ENCODE measurements around the gene CCDC78. TPM values are rescaled to one million over a fixed set of nuclear protein-coding genes. Genes with fewer than 3 reads are reported as not detected.
A peak's percentile ranks its signal among the peaks of the same experiment; 100 is the strongest.
"Not testable (repeated sequence)": the region's sequence is repeated elsewhere in the genome, so short reads cannot be mapped to it uniquely, and the experiment has no call there.

CCDC78 gene
- total RNA-seq, 1 experiment from 2014 or later, result 0.59 TPM

DNA sequence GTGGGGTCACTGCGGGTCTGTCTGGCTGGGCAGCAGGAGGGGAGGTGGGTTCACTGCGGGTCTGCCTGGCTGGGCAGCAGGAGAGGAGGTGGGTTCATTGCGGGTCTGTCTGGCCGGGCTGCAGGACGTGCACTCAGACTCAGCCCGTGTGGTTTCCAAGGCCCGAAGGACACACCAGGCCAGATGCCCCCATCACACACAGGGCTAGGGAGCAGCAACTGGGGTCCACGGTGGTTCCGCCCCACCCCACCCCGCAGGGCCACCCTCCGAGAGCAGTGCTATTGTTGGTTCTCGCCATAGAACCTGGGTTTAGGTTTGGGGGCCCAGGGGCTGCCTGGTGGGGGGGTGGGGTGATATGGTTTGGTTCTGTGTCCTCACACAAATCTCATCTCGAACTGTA, 20.4 kb upstream of the CCDC78 start:
- Histone ChIP-seq H3K36me3 (no peaks in the 10 kb centered on the region), H3K4me3 (no peak overlapping the region), H3K27me3 (no peaks in the 10 kb centered on the region), H3K9me3 (no peaks in the 10 kb centered on the region)
- DNase-seq, result no peak

DNA sequence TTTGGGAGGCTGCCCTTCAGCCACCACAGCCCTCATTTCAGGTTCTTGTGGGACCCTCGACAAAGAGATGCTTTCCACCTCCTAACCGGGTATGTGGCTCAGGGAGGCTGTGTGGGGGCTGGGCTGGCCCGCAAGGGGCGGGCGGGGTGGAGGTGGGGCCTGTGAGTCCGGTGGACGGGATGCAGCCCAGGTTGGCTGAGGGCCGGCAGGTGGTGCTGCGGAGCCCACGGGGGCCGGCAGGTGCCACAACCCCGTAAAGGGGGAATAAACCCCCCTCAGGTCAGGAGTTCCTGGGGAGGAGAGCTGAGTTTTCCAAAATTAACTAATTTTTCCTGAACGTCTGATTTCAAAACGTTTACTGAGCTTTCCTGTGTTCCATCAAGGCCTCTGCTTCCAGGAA, 19.5 kb upstream of the CCDC78 start:
- H3K27me3 ChIP-seq, result no peaks in the 10 kb centered on the region
- DNase-seq, result no peak
- H3K4me3 ChIP-seq, result no peak overlapping the region
- no peaks in the 10 kb centered on the region; the same call in 1 of the 2 replicates for H3K36me3 ChIP-seq
- no peaks in the 10 kb centered on the region for H3K9me3 ChIP-seq

DNA sequence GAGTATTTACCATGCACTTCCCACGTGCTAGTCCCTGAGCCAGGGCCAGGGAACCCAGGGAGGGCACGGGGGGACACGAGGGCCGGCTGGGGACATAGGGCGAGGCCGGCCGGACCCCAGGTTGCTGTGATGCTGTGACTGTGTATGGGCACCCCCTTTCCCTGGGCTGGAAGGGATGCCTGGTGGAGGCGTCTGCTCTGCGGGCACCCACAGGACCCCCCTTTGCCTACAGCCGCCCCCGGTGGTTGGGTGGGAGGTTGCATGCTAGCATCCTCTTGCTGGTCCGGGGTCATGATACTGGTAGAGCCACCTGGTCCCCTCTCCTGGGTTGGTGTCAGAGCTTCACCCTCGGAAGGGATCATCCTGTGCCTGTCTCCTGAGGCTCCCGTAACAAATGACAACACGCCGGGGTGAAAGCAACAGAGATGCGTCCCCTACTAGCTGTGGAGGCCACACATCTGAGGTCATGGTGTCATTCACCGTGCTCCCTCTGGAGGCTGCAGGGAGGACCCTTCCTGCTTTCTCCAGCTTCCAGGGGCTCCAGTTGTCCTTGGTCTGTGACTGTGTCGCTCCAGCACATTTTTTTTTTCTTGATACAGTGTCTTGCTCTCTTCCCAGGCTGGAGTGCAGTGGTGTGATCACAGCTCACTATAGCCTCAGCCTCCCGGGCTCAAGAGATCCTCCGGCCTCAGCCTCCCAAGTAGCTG, 17.7 kb upstream of the CCDC78 start:
- Histone ChIP-seq H3K36me3 (peaks cover 8% of the 10 kb centered on the region), H3K4me3 (no peak overlapping the region), H3K27me3 (no peaks in the 10 kb centered on the region), H3K9me3 (no peaks in the 10 kb centered on the region)
- no peak for DNase-seq

DNA sequence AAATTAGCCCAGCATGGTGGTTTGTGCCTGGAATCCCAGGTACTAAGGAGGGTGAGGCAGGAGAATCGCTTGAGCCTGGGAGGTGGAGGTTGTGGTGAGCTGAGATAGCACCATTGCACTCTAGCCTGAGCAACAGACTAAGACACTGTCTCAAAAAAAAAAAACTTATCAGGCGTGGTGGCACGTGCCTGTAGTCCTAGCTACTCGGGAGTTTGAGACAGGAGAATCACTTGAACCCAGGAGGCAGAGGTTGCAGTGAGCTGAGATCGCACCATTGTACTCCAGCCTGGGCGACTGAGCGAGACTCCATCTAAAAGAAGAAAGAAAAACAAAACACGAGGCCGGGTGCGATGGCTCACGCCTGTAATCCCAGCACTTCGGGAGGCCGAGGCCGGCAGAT, 16.7 kb upstream of the CCDC78 start:
- not testable (repeated sequence) for DNase-seq, H3K4me3 ChIP-seq
- H3K36me3 ChIP-seq, result peaks cover 15% of the 10 kb centered on the region

DNA sequence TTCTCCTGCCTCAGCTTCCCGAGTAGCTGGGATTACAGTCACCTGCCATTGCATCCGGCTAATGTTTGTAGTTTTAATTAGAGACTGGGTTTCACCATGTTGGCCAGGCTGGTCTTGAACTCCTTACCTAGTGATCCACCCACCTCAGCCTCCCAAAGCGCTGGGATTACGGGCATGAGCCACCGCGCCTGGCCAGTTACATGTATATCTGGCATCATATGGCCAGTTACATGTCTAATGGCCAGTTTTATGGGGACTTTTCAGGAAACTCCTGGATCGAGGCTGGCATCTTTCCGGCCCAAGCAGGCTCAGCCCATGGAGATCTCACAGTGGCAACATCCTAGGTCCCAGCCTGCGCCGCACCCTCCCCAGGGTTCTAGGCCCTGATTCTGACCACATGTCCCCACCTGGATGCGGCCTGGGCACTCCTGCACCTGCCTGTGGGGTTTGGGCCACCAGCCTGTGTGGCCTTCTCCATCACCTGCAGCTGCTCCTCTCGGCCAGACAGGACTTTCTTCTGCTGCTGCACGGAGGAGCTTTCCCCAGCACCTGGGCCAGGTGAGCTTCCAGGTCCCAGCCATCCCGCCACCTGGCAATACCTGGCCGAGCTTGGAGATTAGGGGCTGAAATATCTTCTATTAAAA, 15.9 kb upstream of the CCDC78 start:
- Histone ChIP-seq H3K27me3 (no peaks in the 10 kb centered on the region), H3K4me3 (no peak overlapping the region), H3K36me3 (peaks cover 20% of the 10 kb centered on the region), H3K9me3 (no peaks in the 10 kb centered on the region)
- DNase-seq, result no peak

More for the DNA sequence above, 16.7 kb upstream of the CCDC78 start:
- H3K27me3 ChIP-seq, H3K9me3 ChIP-seq: not testable (repeated sequence)

DNA sequence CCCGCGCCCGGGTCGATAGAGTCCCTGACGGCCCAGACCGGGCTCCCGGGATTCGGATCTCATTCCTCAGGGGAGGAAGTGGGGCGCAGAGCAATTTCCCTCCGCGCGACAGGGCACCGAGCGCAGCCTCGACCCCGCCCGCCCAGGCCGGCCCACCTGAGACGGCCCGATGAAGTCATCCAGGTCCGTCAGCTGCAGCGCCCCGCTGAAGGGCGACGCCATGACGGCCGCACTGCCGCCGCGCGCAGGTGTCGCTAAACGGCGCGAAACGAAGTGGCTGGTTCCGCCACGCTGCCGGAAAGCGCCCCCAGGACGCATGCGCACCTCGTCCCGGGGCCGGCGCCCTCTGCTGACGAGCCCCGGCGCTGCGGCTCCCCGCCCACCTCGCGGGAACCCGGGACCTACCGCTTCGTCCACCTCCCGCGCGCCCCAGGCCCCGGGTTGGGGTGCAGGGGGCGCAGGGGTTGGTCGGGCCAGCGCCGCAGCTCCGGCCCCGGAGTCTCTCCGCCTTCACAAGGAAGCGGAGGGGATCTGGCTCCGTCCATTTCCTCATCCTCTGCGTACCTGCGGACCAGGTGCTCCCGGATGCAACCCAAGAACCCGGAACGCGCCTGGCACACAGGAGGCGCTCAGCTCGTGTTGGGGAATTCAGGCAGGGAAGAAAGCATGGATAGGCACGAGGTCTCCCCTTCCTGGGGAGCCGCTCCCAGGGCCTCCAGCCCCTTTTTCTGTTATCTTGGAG, 14.7 kb upstream of the CCDC78 start, which contains the start of gene CIAO3:
Gene CIAO3, minus strand, starts transcription at position 234 of the 742 bp plus-strand sequence. Its CDS starts 12 bp downstream, at position 222.
- DNase-seq, result peak; percentile 94
- Histone ChIP-seq H3K27me3 (no peaks in the 10 kb centered on the region), H3K36me3 (peaks cover 30% of the 10 kb centered on the region), H3K9me3 (no peaks in the 10 kb centered on the region), H3K4me3 (peak within 1 kb of the TSS; percentile 99)

DNA sequence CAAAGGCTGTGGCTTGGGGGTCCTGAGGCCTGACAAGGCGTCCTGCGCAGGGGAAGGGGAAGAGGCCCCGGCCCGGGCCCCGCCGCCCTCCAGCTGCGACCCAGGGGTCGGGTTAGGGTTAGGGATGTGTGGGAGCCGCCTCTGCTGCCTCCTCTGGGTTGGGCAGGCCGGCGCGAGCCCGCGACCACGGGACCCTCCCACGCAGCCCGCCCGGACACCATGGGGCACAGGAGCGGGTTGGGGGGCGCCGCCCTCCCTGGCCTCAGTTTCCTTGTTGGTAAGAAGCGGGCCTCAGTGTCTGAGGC, 14.2 kb upstream of the CCDC78 start:
- no peak for DNase-seq
- no peaks in the 10 kb centered on the region for H3K27me3 ChIP-seq
- H3K4me3 ChIP-seq, result peak overlapping the region; percentile 99
- H3K36me3 ChIP-seq, result peaks cover 35% of the 10 kb centered on the region
- no peaks in the 10 kb centered on the region for H3K9me3 ChIP-seq

DNA sequence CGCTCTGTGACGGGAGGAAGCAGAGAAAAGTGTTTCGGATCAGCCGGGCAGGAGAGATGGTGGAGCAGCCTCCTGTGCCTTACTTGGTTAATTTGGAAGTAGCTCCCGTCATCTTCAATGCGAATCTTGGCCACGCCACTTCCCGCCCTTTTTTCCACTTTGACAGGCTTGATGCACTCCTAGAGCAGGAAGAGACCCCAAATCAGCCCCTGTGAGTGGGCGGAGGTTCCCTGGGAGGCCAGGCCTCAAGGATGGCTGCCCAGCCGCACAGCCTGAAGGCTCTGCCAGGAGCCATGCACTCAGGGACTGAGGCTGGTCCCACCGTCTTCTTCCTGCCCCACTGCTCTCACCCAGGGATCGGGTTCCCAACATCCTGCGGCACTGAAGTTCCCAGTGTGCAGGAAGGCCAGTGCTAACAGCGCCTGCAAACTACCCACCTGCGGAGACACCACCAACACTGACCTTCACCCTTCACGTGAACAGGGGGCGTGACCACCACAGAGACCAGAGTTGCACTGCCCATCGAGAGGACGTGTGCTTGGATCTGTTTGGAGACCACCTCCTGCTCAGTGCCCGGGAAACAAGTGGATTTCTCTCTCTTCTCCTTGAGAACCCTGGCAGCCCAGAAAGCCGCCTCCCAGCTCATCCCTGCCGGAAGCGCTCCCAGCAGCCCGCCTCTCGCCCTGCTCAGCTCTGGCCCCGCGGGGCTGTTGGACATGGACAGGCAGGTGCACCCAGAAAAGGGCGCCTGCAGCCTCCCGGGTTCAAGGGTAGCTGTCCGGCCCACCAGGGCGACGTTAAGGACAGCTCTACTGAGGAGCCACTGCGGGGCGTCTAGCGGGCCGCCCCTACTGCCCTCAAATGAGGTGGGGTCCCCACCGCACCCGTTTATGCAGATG, 13.6 kb upstream of the CCDC78 start:
- Histone ChIP-seq H3K9me3 (no peaks in the 10 kb centered on the region), H3K36me3 (peaks cover 35% of the 10 kb centered on the region), H3K27me3 (no peaks in the 10 kb centered on the region), H3K4me3 (peak overlapping the region; percentile 99)
- no peak for DNase-seq

DNA sequence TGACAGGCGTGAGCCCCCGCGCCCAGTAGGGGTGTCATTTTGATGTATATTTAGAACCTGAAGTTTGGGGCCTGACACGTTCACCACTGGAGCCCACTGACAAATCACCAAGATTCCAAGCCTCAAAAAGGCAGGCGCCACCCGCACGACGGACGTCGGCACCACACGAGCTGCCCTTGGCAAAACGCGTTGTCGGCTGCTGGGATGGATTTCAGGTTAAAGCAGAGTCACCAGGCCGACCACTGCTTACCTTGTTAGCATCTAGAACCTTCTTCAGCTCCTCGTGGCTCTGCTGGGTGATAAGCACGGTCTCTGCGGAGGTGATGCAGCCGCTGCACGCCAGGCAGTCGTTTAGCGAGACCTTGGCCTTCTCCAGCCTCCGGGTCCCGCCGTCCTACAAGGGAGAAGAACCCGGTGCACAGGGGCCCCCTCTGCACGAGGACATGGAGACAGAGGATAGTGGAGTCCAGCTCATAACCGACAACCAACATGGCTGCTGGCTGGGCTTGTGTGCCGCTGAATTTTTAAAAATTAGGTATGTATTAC, 10.8 kb upstream of the CCDC78 start:
- Histone ChIP-seq H3K4me3 (no peak overlapping the region), H3K36me3 (peaks cover 52% of the 10 kb centered on the region), H3K27me3 (no peaks in the 10 kb centered on the region), H3K9me3 (no peaks in the 10 kb centered on the region)
- DNase-seq, result no peak

DNA sequence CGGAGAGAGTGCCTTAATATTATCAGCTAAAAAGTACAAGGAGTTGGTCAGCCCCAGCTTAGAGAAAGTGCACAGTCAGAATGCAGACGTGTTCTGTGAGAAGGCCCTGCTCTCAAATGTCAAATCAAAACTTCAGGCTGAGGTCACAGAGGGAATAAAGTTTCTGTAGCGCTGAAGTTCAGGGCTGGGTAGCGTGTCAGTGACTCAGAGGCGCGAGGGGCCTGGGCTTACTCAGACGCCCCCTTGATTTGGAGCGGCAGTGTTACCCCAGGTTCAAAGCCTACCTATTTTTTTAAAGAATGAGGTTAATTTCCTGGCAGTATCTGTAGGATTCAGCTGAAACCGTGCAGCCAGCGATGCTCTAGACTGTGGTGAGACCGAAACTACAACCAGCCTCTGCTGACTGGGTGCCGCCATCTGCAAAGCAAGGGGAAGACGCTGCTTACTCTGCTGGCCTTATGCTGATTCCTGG, 9.8 kb upstream of the CCDC78 start:
- Histone ChIP-seq H3K4me3 (no peak overlapping the region), H3K36me3 (peaks cover 55% of the 10 kb centered on the region), H3K9me3 (no peaks in the 10 kb centered on the region), H3K27me3 (no peaks in the 10 kb centered on the region)
- DNase-seq, result no peak

DNA sequence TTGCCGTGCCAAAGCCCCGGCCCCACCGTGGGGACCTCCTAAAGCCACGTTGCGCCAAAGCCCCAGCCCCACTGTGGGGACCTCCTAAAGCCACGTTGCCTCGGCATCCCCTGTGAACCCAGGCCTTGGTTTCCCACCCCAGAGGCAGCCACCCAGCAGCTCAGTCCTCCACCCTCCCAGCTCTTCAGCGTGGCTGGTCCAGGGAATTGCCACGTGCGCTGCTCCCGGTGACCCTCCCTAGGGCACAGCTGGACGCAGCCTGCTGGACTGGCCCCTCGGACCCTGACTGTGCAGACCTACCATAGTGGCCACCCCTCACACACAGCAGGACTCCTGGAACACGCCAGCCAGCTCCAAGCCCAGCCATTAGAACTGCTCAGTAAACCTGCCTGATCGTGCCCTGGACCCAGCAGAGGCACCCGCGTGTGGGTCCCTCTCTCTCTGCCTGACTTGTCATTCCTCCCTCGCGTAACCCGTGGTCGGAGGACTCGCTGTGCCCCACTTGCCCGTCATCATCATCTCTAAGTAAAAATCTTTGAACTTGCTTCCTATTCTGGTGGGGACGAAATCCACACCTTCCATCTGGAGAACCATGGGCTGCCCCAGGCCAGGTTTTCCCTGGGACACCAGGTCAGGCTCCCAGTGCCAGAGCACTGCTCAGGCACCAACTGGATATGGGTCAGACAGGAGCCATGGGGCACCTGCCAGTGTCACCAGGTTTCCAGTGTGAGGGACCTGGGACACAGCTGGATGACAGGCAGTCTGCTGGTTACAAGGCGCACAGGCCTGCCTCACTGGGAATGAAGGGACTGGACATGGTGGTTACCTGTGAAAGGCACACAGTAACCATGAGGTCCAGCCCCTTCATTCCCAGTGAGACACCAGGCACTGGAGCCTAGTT, 9.0 kb upstream of the CCDC78 start:
- Histone ChIP-seq H3K36me3 (peaks cover 51% of the 10 kb centered on the region), H3K27me3 (no peaks in the 10 kb centered on the region), H3K4me3 (no peak overlapping the region), H3K9me3 (no peaks in the 10 kb centered on the region)
- DNase-seq, result no peak

DNA sequence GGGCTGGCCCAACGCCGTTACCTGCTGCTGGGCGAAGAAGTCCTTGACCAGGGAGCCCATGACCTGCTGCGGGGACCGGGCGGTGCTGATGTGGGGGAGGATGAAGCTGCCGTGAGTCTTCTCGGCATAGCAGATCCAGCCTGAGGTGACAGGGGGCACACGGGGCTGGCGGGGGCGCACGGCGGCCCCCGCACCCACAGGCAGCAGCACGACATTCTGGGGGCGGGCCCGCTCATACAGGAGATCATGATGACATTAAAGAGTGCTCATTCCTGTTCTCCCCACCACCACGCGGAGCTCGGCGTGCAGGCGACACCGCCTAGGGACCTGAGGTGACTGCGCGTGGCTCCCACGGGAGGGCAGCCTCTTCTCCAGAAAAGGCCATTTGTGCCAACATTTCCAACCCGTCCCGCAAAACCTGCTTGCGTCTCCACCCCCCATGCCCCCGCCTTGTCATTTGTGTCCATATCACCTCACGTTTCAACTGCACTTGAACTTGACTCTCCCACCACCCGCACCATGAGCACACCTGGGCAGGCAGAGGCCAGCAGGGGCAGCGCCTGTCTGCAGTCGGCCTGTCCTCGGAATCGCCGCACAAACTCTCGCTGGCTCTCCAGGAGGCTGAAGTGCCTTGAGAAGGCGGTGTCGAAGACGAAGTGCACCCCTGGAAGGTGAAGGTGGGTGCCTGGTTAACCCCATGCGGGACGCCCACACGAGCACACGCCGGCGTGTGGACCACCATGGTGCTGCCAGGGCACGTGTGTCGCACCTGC, 8.2 kb upstream of the CCDC78 start:
- DNase-seq, result no peak
- Histone ChIP-seq H3K9me3 (no peaks in the 10 kb centered on the region), H3K4me3 (no peak overlapping the region), H3K36me3 (peaks cover 51% of the 10 kb centered on the region), H3K27me3 (no peaks in the 10 kb centered on the region)

DNA sequence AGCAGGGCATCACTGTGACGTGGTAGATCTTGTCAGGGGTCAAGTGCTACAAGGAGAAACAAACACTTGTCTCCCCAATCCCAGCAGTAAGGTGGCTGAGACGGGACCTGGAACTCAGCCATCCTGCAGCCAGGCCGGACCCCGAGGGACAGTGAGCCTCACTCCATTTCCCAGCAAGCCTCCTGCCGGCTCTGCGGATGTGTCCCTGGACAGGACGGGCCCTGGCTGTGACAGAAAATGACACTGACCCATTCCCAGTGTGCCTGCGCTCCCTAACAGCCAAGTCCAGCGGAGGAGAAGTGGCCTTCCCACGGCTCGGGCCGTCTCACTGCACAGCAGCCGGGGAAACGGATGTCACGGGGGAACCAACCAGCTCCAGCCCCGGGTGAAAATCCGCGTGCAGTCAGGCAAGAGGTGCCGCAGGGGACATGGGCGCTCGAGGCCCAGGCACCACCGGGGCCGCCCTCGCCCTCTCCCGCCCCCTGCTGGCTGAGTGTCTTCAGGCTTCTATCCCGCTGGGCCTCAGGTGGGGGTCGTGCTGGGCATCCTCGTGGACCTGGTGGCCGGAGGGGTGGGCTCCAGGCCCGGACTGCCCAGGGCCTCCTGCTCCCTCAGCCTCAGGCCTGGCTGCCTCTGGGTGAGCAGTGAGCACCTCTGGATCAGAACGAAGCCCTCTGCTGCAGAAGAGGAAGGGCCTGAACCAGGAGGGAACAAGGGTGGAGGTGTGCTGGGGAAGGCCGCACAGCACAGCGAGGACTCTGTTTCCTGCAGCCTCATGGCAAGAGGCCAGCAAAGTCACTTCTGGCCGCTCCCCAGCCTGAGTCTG, 7.4 kb upstream of the CCDC78 start:
- no peak for DNase-seq
- Histone ChIP-seq H3K9me3 (no peaks in the 10 kb centered on the region), H3K4me3 (no peak overlapping the region), H3K36me3 (peaks cover 44% of the 10 kb centered on the region), H3K27me3 (no peaks in the 10 kb centered on the region)

DNA sequence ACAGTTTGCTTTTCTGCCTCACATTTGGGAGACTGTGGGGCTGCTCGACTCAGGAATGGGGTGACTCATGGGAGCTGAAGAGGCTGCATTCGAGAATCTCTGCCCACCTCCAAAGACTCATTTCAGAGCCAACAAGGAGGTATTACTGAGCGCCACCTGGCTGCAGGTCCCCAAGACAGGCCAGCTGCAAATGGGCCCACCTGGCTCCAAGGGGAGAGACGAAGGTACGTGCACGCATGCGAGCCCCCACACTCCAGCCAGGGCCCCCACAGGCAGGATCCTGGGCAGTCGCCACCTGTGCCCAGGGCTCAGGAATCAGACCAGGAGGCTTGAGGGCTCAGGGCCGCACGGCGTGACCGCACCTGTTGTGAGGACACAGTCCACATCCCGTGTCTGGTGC, 6.7 kb upstream of the CCDC78 start:
- Histone ChIP-seq H3K9me3 (no peaks in the 10 kb centered on the region), H3K4me3 (no peak overlapping the region), H3K27me3 (no peaks in the 10 kb centered on the region), H3K36me3 (peaks cover 41% of the 10 kb centered on the region)
- DNase-seq, result no peak

Measured in MG63 (cell line).